OCI-LY3 (cell line): ENCODE measurements around the gene FAM50A.

ENCODE experiments used
- CTCF ChIP-seq: fragments of 200-600, 300-600 bp; sonication (generic); IDR thresholded peaks from 2 replicates; pipeline ENCODE4 v1.5.1; 2014; ENCODE audit warnings: antibody characterized with exemption, low read length, low read depth
- EZH2phosphoT487 ChIP-seq: fragments of 200-600 bp; shearing (Covaris generic); IDR thresholded peaks from 2 replicates; pipeline ENCODE4 v1.6.1; 2018; ENCODE audit warnings: antibody characterized with exemption, mixed run types, low read depth

- TF ChIP-seq CTCF (no peak), EZH2phosphoT487 (no peak)
These were observed 39.2 kb upstream of the FAM50A start for GRCh38 chrX:154404625-154405192.
